ENCODE measurements around the gene GCA.

GRCh38 chr2:162337868-162338267 lies 6.1 kb upstream of the GCA start:
- TF ChIP-seq SUZ12 (IDR thresholded peaks at IDR 0.05; ENCODE audit: extremely low read depth, insufficient read depth, insufficient read length): no peak
- TF ChIP-seq ZNF274 (IDR thresholded peaks at IDR 0.05; ENCODE audit: low read depth, low read length): no peak

All from NT2/D1 (cell line).